CD14-positive monocyte (primary cell): ENCODE results near the gene NRSN2. TPM values are rescaled to one million over a fixed set of nuclear protein-coding genes. Genes with fewer than 3 reads are reported as not detected.

Experiments used
- DNase-seq, 3 donors: peaks; one replicate each; pipeline ENCODE4 v3.0.0-alpha.2; 2011 to 2022
- H2AFZ ChIP-seq: 2 replicates; pipeline ENCODE4 v1.6.0; 2012; ENCODE audit warnings: mild to moderate bottlenecking, low read depth, low read length, inconsistent platforms; ENCODE audit not compliant: insufficient read depth, poor library complexity, severe bottlenecking
- H3K27ac ChIP-seq, 2 donors: 1 replicate in 1 of 2; 2 replicates in 1 of 2; pipeline ENCODE4 v1.5.1; 2012 to 2013; ENCODE audit warnings: low read length in 2 of 2, control low read depth in 1 of 2, inconsistent platforms in 1 of 2, low read depth in 1 of 2, mild to moderate bottlenecking in 1 of 2
- H3K27me3 ChIP-seq, 2 donors: one replicate each; pipeline versions ENCODE4 v1.6.0 to v1.6.1; 2011 to 2013; ENCODE audit warnings: low read length in 2 of 2; ENCODE audit not compliant: control insufficient read depth in 2 of 2, insufficient read depth in 2 of 2
- H3K36me3 ChIP-seq, 2 donors: replicated peaks in 1 of 2; 1 replicate in 1 of 2; 2 replicates in 1 of 2; pipeline versions ENCODE4 v1.5.1 to v1.6.1; 2012 to 2013; ENCODE audit warnings: low read length in 2 of 2, control low read depth in 1 of 2, inconsistent platforms in 1 of 2, mild to moderate bottlenecking in 1 of 2; ENCODE audit not compliant: insufficient read depth in 2 of 2, control insufficient read depth in 1 of 2
- H3K4me1 ChIP-seq, 2 donors: 1 replicate in 1 of 2; 2 replicates in 1 of 2; pipeline versions ENCODE4 v1.5.1 to v1.6.1; 2012 to 2013; ENCODE audit warnings: low read length in 2 of 2, control low read depth in 1 of 2, inconsistent platforms in 1 of 2, mild to moderate bottlenecking in 1 of 2, moderate library complexity in 1 of 2; ENCODE audit not compliant: insufficient read depth in 2 of 2, control insufficient read depth in 1 of 2
- H3K4me2 ChIP-seq: replicated peaks from 2 replicates; pipeline ENCODE3; 2012; ENCODE audit warnings: low read length, moderate library complexity, mild to moderate bottlenecking; ENCODE audit not compliant: poor library complexity, severe bottlenecking; ENCODE audit errors: extremely low read depth
- H3K4me3 ChIP-seq, 3 experiments: fragments of 200-600 bp in 1 of 3; sonication (generic) in 1 of 3; replicated peaks in 1 of 3; 1 replicate in 2 of 3; 2 replicates in 1 of 3; pipeline ENCODE4 v1.5.1; 2011 to 2013; ENCODE audit warnings: low read length in 3 of 3, mild to moderate bottlenecking in 3 of 3, control low read depth in 2 of 3, low read depth in 2 of 3, inconsistent platforms in 1 of 3, moderate library complexity in 1 of 3
- H3K79me2 ChIP-seq: 2 replicates; pipeline ENCODE4 v1.6.0; 2012; ENCODE audit warnings: mild to moderate bottlenecking, control low read depth, inconsistent platforms, low read length, moderate library complexity; ENCODE audit not compliant: insufficient read depth
- H3K9ac ChIP-seq: 2 replicates; pipeline ENCODE4 v1.6.0; 2017; ENCODE audit warnings: low read length, mild to moderate bottlenecking; ENCODE audit not compliant: insufficient read depth, poor library complexity, severe bottlenecking
- H3K9me3 ChIP-seq, 2 donors: replicated peaks in 1 of 2; 1 replicate in 1 of 2; 2 replicates in 1 of 2; pipeline versions ENCODE4 v1.5.1 to v1.6.1; 2012 to 2013; ENCODE audit warnings: low read length in 2 of 2, control low read depth in 1 of 2; ENCODE audit not compliant: control insufficient read depth in 1 of 2, insufficient read depth in 1 of 2
- H4K20me1 ChIP-seq: 2 replicates; pipeline ENCODE4 v1.6.0; 2012; ENCODE audit warnings: mild to moderate bottlenecking, low read length, control low read depth, moderate library complexity; ENCODE audit not compliant: insufficient read depth
- H3K27ac Mint-ChIP-seq, 7 donors: one replicate each; pipeline ENCODE4 v1.8.0; 2020; ENCODE audit warnings: mild to moderate bottlenecking in 7 of 7, mixed read lengths in 7 of 7, moderate library complexity in 6 of 7, inconsistent platforms in 2 of 7
- H3K27me3 Mint-ChIP-seq, 3 donors: one replicate each; pipeline ENCODE4 v1.8.0; 2021 to 2022; ENCODE audit warnings: low read depth in 3 of 3, mild to moderate bottlenecking in 3 of 3, mixed read lengths in 3 of 3, moderate library complexity in 3 of 3, inconsistent platforms in 1 of 3
- H3K36me3 Mint-ChIP-seq, 2 donors: one replicate each; pipeline ENCODE4 v1.8.0; 2020; ENCODE audit warnings: mixed read lengths in 2 of 2, inconsistent platforms in 1 of 2, mild to moderate bottlenecking in 1 of 2
- H3K4me1 Mint-ChIP-seq: one replicate; pipeline ENCODE4 v1.8.0; 2020; ENCODE audit warnings: mild to moderate bottlenecking, mixed read lengths
- H3K4me3 Mint-ChIP-seq, 2 donors: one replicate each; pipeline ENCODE4 v1.8.0; 2020; ENCODE audit warnings: mild to moderate bottlenecking in 2 of 2, mixed read lengths in 2 of 2, moderate library complexity in 1 of 2
- H3K9me3 Mint-ChIP-seq, 7 donors: one replicate each; pipeline ENCODE4 v1.8.0; 2020 to 2022; ENCODE audit warnings: mixed read lengths in 7 of 7, mild to moderate bottlenecking in 6 of 7, moderate library complexity in 6 of 7, inconsistent platforms in 2 of 7
- WGBS: methylation state at CpG from one replicate; pipeline ENCODE4 v1.1.5; 2013; ENCODE audit warnings: missing lambda C conversion rate; ENCODE audit not compliant: insufficient coverage; 5-methylcytosine and 5-hydroxymethylcytosine counted together
- intact Hi-C, 2 donors: fragments of 100-400 bp; cut with micrococcal nuclease; formaldehyde crosslinking; loops; one replicate each; pipeline versions ENCODE4 v1.15.0 to v1.15.1; 2023
- polyA plus RNA-seq, 3 donors: library from polyadenylated mRNA; depleted of rRNA in 1 of 3; unstranded in 2 of 3; stranded (reverse) in 1 of 3; fragments of 300-500 nt in 2 of 3; fragments of >200 nt in 1 of 3; fragmentation: Illumina TruSeq in 2 of 3; gene quantifications; 1 replicate in 2 of 3; 2 replicates in 1 of 3; pipeline ENCODE4 v1.2.3, GENCODE V29; 2012 to 2021
- TF ChIP-seq, protein P1 (sequence below): fragments of 200-600 bp; IDR thresholded peaks from one replicate; pipeline ENCODE4 v1.8.0; 2022; ENCODE audit warnings: antibody characterized with exemption, mild to moderate bottlenecking

The NRSN2 gene
- polyA plus RNA-seq, 3 donors, result 0.09 to 0.73 (median 0.56) TPM

DNA sequence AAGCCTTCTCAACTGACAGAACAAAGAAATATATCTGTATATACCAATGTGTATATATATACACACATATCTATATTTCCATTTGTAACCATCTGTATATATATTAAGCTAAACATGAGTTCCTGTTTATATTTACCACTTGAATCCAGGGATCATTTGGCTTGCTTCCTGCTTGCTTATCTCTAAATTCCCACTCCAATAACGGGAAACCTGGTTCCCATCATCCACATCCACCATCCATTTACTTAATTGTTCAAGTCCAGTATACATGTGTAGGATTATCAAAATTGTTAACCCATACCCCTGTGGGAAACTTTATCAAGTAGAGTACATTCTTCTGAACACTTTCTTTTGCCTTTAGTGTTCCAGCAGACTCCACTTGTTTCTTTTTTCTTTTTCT, 34.0 kb upstream of the NRSN2 start:
- H3K36me3 Mint-ChIP-seq, result no peaks in the 10 kb centered on the region

DNA sequence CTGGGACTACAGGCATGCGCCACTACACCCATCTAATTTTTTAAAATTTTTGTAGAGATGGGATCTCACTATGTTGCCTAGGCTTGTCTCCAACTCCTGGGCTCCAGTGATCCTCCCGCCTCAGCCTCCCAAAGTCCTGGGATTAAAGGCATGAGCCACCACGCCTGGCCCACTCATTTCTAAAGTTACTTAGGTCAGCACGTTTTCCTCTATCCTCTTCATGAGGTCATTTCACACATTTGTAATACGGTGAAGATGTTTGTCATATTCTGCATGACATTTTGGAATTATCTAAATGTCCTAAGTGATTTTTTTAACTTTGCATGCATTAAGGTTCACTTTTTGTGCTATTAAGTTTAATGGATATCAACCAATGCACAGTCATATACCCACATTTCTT, 33.5 kb upstream of the NRSN2 start:
- TF ChIP-seq, protein P1, sequence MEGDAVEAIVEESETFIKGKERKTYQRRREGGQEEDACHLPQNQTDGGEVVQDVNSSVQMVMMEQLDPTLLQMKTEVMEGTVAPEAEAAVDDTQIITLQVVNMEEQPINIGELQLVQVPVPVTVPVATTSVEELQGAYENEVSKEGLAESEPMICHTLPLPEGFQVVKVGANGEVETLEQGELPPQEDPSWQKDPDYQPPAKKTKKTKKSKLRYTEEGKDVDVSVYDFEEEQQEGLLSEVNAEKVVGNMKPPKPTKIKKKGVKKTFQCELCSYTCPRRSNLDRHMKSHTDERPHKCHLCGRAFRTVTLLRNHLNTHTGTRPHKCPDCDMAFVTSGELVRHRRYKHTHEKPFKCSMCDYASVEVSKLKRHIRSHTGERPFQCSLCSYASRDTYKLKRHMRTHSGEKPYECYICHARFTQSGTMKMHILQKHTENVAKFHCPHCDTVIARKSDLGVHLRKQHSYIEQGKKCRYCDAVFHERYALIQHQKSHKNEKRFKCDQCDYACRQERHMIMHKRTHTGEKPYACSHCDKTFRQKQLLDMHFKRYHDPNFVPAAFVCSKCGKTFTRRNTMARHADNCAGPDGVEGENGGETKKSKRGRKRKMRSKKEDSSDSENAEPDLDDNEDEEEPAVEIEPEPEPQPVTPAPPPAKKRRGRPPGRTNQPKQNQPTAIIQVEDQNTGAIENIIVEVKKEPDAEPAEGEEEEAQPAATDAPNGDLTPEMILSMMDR, result no peak
- no peaks in the 10 kb centered on the region for H3K36me3 ChIP-seq
- Mint-ChIP-seq H3K27ac (no peak overlapping the region), H3K9me3 (no peaks in the 10 kb centered on the region), H3K36me3 (no peaks in the 10 kb centered on the region), H3K27me3 (peaks cover 0 to 3% (median 0%) of the 10 kb centered on the region in 3 donors), H3K4me3 (no peak overlapping the region), H3K4me1 (peaks cover 23% of the 10 kb centered on the region)
- no peak overlapping the region for H3K4me2 ChIP-seq
- no peaks in the 10 kb centered on the region for H3K27me3 ChIP-seq
- H3K4me1 ChIP-seq, result peaks cover 28% of the 10 kb centered on the region in 2 donors
- H3K79me2 ChIP-seq, result no peaks in the 10 kb centered on the region
- intact Hi-C loops, result no loop called here
- 100% methylated on average over 2 of the region's 5 CpGs for WGBS
- no peak overlapping the region for H3K4me3 ChIP-seq
- no peak for DNase-seq
- no peak overlapping the region for H3K27ac ChIP-seq
- H3K9me3 ChIP-seq, result no peaks in the 10 kb centered on the region
- H4K20me1 ChIP-seq, result no peaks in the 10 kb centered on the region
- no peak overlapping the region for H2AFZ ChIP-seq
- H3K9ac ChIP-seq, result no peak overlapping the region

More for the DNA sequence above, 34.0 kb upstream of the NRSN2 start:
- no peaks in the 10 kb centered on the region for H3K9me3 Mint-ChIP-seq
- Histone ChIP-seq H3K27ac (no peak overlapping the region), H3K9ac (no peak overlapping the region), H3K4me2 (no peak overlapping the region), H3K4me3 (no peak overlapping the region), H4K20me1 (no peaks in the 10 kb centered on the region), H3K36me3 (no peaks in the 10 kb centered on the region), H3K4me1 (peaks cover 28% of the 10 kb centered on the region in 2 donors), H2AFZ (no peak overlapping the region), H3K9me3 (no peaks in the 10 kb centered on the region), H3K79me2 (no peaks in the 10 kb centered on the region), H3K27me3 (no peaks in the 10 kb centered on the region)
- DNase-seq, result no peak
- no peak overlapping the region for H3K4me3 Mint-ChIP-seq
- TF ChIP-seq, protein P1, result no peak
- intact Hi-C loops, result no loop called here
- peak overlapping the region in 1 of 7 donors; percentile 30 for H3K27ac Mint-ChIP-seq
- peaks cover 23% of the 10 kb centered on the region for H3K4me1 Mint-ChIP-seq
- H3K27me3 Mint-ChIP-seq, result peaks cover 0 to 2% (median 0%) of the 10 kb centered on the region in 3 donors
- no CpG with 5 or more reads among the region's 1 CpG for WGBS
